GM12873 (cell line): Measurements from ENCODE around the gene PTH2R.

ENCODE experiments used
- TF ChIP-seq, protein P1 (sequence below): IDR thresholded peaks from 2 replicates; pipeline ENCODE4 v1.5.1; 2012; ENCODE audit warnings: low read depth, mild to moderate bottlenecking, moderate library complexity, low read length, control low read depth; ENCODE audit not compliant: insufficient read depth; ENCODE audit errors: missing control alignments

PTH2R gene

DNA sequence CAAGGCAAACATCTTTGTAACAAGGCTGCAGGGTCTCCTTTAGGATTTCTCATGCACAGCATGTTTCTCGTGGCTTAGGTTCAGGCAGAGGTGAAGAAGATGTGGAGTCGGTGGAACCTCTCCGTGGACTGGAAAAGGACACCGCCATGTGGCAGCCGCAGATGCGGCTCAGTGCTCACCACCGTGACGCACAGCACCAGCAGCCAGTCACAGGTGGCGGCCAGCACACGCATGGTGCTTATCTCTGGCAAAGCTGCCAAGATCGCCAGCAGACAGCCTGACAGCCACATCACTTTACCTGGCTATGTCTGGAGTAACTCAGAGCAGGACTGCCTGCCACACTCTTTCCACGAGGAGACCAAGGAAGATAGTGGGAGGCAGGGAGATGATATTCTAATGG lies 86.6 kb downstream of the PTH2R start:
- TF ChIP-seq, protein P1, sequence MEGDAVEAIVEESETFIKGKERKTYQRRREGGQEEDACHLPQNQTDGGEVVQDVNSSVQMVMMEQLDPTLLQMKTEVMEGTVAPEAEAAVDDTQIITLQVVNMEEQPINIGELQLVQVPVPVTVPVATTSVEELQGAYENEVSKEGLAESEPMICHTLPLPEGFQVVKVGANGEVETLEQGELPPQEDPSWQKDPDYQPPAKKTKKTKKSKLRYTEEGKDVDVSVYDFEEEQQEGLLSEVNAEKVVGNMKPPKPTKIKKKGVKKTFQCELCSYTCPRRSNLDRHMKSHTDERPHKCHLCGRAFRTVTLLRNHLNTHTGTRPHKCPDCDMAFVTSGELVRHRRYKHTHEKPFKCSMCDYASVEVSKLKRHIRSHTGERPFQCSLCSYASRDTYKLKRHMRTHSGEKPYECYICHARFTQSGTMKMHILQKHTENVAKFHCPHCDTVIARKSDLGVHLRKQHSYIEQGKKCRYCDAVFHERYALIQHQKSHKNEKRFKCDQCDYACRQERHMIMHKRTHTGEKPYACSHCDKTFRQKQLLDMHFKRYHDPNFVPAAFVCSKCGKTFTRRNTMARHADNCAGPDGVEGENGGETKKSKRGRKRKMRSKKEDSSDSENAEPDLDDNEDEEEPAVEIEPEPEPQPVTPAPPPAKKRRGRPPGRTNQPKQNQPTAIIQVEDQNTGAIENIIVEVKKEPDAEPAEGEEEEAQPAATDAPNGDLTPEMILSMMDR, result no peak

DNA sequence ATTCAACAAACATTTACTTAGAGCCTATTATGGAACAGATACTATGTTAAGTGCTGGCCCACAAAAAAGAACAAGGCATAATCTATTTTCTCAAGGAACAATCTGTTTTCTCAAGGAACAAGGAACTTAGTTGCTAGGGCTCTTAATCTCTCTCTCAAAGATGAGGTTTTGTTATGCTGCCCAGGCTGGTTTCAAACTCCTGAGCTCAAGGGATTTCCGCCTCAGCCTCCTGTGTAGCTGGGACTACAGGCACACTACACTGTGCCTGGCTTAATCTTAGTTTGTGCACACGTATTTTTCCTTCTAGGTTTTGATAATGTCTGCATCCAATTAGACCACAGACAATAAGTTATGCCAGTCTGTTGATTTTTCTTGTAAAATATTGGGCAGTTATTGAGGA lies 89.5 kb downstream of the PTH2R start:
- TF ChIP-seq, protein P1, result no peak

DNA sequence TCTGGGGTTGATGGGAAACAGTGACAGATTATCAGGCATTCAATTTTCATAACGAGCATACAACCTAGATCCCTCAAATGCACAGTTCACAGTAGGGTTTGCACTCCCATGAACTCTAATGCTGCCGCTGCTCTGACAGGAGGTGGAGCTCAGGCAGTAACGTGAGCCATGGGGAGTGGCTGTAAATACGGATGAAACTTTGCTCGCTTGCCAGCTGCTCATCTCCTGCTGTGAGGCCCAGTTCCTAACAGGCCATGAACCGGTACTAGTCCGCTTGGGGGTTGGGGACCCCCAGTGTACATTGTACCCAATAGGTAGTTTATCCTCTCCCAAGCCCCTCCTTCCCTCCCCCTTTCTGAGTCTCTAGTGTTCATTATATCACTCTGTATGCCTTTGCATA lies 94.6 kb downstream of the PTH2R start:
- TF ChIP-seq, protein P1, result no peak

DNA sequence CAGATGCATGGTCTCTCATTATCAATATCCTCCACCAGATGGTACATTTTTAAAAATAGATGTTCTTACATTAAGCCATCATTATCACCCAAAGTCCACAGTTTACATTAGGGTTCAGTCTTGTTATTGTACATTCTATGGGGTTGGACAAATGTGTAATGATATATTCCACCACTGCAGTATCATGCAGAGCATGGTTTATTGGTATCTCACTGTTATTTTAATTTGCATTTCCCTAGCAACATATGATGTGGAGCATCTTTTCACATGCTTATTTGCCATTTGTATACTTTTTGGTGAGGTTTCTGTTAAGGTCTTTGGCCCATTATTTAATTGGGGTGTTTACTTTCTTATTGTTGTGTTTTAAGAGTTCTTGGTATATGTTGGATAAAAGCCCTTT lies 95.7 kb downstream of the PTH2R start:
- TF ChIP-seq, protein P1, result no peak

DNA sequence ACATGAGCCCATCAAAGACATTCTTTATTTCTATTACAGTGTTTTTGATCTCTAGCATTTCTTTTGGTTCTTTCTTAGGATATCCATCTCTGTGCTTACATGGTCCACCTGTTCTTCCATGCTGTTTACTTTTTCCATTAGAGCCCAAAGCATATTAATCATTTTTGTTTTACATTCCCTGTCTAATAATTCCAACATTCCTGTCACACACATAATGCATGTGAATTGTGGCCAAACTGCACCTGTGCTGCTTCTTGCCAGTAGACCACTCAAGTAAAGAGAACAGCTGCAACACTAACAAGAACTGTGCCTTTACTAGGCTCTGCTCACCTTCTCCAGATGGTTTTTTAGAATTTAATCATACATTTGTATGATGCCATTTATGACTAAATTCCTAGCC lies 103.0 kb downstream of the PTH2R start:
- TF ChIP-seq, protein P1, result no peak

DNA sequence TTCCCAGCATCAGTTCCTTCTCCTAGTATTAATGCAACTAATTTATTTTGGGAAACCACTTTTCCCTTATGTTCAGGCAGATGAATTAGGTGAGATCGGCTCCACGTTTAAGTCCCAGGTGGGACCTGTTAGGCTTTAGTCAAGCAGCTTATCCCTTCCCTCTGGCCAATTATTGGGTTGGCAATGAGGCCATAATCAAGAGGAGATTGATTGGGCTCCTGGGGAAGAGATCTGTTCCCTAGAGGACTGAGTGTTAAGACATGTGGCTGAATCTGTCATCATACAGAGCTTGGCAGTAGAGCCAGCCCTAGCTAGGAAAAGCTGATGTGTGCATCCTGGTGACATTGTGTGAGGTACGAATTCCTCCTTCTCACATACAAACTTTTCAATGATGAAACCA lies 104.4 kb downstream of the PTH2R start:
- TF ChIP-seq, protein P1, result no peak

DNA sequence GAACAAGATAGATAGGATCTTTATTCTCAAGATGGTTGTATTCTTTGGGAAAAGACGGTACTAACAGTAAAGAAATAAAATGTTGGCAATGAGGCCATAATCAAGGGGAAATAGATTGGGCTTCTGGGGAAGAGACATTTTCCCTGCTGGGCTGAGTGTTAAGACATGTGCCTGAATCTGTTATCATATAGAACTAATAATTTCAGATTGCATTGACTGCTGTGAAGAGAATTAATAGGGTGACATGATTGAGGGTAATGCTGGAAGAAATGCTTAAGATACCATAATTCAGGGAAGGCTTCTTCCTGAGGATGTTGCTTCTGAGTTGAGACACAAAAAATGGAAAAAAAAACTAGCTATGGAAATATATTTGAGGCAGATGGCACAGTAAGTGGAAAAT lies 105.0 kb downstream of the PTH2R start:
- TF ChIP-seq, protein P1, result no peak
